Measurements from ENCODE around the gene FCRL5.

DNA sequence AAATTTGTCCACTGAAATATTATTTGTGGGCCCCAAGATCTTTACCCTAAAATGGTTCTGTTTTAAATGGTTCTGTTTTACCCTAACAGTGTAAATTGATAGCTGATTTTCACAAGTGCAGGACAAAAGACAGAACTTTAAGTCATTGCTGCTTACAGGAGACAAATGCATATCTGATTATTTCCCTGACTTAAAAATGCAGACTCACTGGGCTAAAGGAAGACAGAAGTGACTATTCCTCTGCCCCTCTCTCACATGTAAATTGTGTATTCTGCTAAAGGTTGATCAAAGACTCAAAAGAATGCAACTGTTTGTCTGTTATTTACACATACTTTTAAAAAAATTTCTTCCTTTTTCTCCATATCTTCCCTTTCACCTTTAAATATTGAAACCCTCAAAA is 12.7 kb downstream of the FCRL5 start:
- no peak for TF ChIP-seq EZH2 (IDR thresholded peaks at IDR 0.05; ENCODE audit: borderline replicate concordance, low read depth, low read length, poor library complexity, severe bottlenecking)
- TF ChIP-seq, protein P1, sequence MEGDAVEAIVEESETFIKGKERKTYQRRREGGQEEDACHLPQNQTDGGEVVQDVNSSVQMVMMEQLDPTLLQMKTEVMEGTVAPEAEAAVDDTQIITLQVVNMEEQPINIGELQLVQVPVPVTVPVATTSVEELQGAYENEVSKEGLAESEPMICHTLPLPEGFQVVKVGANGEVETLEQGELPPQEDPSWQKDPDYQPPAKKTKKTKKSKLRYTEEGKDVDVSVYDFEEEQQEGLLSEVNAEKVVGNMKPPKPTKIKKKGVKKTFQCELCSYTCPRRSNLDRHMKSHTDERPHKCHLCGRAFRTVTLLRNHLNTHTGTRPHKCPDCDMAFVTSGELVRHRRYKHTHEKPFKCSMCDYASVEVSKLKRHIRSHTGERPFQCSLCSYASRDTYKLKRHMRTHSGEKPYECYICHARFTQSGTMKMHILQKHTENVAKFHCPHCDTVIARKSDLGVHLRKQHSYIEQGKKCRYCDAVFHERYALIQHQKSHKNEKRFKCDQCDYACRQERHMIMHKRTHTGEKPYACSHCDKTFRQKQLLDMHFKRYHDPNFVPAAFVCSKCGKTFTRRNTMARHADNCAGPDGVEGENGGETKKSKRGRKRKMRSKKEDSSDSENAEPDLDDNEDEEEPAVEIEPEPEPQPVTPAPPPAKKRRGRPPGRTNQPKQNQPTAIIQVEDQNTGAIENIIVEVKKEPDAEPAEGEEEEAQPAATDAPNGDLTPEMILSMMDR (conservative IDR thresholded peaks at IDR 0.05; ENCODE audit: low read depth, low read length): no peak
